ENCODE measurements around the gene MT1H. TPM values are rescaled to one million over a fixed set of nuclear protein-coding genes. Genes with fewer than 3 reads are reported as not detected.
A peak's percentile ranks its signal among the peaks of the same experiment; 100 is the strongest.
"Not testable (repeated sequence)": the region's sequence is repeated elsewhere in the genome, so short reads cannot be mapped to it uniquely, and the experiment has no call there.

The MT1H gene
- total RNA-seq, 1 donor from 2014 or later: not detected

DNA sequence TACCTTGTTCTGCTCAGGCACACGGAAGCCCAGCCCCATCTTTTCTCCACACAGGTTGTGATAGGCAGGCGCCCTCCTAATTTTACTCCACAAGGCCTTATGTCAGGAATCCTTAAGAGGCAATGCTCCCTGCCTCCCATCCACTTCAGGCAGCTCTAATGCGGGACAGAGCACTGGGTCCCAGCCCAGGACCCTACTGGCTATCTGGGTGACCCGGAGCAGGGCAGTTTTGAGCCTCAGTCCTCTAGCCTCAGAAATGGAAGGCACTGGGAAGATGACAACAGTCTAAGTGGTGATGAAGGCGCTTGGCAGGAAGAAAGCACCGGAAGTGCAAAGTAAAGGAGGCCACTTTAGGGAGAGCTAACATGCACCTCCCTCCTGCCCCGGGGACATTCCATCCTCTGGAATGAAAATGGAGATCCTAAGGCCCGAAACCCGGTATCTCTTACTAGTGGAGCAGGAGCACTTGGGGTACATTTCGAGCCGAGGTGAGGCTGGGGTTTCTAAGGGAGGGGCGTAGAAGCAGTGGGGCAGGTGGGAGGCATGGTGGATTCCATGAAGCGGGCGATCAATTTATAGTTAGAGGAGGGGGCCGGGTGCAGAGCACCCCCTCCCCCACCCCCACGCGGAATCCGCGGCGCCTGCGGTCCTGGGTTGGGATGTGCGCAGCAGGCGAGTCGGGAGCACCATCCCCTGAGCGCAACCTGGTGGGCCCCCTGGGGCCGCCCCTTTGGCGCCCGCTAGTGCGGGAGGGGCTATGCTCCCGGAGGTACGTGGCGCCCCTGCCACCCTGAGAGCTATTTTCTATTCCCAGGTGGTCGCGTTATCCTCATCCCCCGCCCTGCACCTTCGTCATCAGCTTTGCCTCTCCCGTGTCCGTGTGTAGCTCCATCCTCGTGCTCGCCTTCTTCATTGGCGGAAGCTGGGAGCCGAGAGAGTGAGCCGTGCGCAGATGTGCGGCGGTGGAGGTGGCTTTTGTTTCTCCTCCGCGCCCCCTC, 7.0 kb upstream of the MT1H start:
- Mint-ChIP-seq H3K9me3 (no peaks in the 10 kb centered on the region), H3K4me3 (peak overlapping the region; percentile 59), H3K27ac (no peak overlapping the region), H3K36me3 (no peaks in the 10 kb centered on the region), H3K27me3 (ENCODE audit: low read depth) (peaks cover 99% of the 10 kb centered on the region), H3K4me1 (peaks cover 13% of the 10 kb centered on the region)
- no peak for DNase-seq (ENCODE audit: low spot score in 2 of 2, unreplicated experiment in 2 of 2)
- TF ChIP-seq, protein P1, sequence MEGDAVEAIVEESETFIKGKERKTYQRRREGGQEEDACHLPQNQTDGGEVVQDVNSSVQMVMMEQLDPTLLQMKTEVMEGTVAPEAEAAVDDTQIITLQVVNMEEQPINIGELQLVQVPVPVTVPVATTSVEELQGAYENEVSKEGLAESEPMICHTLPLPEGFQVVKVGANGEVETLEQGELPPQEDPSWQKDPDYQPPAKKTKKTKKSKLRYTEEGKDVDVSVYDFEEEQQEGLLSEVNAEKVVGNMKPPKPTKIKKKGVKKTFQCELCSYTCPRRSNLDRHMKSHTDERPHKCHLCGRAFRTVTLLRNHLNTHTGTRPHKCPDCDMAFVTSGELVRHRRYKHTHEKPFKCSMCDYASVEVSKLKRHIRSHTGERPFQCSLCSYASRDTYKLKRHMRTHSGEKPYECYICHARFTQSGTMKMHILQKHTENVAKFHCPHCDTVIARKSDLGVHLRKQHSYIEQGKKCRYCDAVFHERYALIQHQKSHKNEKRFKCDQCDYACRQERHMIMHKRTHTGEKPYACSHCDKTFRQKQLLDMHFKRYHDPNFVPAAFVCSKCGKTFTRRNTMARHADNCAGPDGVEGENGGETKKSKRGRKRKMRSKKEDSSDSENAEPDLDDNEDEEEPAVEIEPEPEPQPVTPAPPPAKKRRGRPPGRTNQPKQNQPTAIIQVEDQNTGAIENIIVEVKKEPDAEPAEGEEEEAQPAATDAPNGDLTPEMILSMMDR (IDR thresholded peaks at IDR 0.05; ENCODE audit: unreplicated experiment): no peak

DNA sequence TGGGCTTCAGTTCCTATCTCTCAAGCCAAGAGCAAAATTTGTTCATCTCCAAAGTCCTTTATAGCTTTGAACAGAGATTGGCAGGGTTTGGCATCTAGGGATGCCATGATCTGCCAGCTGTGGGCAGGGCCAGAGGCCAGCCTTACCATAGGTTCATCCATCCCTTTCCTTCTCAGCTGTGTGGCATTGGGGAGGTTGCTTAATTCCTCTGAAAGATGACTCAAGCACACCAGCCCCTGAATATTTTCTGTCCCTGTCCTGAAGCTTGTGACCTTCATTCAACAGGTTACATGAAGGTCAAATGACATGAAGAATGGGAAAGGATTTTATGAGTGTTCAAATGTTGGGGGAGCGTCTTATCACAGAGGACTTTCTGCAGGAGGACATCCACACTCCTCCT, 5.1 kb upstream of the MT1H start:
- Mint-ChIP-seq H3K27me3 (ENCODE audit: low read depth) (peaks cover 98% of the 10 kb centered on the region), H3K4me3 (no peak overlapping the region), H3K4me1 (peaks cover 8% of the 10 kb centered on the region), H3K9me3 (no peaks in the 10 kb centered on the region), H3K36me3 (no peaks in the 10 kb centered on the region), H3K27ac (no peak overlapping the region)
- no peak for DNase-seq (ENCODE audit: low spot score in 2 of 2, unreplicated experiment in 2 of 2)
- TF ChIP-seq, protein P1 (IDR thresholded peaks at IDR 0.05; ENCODE audit: unreplicated experiment): no peak

DNA sequence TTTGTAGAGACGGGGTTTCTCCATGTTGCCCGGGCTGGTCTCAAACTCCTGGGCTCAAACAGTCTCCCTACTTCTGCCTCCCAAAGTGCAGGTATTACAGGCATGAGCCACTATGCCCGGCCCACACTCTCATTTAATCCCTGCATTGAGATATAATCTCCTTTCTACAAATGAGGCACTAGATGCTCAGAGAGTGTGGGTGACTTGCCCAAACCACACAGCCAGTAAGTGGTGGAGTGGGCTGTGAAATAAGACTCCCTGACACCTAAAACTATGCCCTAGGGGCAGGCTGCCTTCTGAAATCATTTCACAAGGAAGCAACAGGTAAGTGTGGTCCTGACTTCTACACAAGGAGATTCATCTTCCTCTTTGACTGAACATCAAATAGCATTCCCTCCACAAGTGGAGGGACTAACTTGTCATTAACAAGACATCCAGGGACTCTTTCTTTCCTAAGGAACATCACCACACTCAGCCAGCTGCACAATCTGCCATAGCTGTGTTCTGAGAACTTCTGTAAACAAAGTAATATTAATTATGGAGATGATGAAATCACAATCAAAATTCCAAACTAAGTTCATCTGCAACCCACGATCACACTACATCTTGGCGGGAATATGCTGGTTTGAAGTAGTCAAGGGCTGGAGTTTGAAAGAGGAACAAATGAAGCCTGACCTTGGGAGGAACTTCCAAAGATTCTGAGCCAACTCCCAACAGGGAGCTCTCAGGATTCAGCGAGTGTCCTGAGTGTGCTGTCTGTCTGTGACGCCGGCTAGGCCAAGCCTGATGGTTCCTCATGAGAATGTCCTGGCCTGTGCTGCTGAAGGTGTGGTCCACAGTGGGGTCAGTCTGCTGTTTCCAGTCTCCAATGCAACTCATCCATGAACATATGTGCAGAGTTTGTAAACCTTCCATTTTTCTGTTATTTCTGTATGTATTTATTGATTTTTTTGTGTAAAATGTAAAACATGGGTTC, 4.0 kb upstream of the MT1H start:
- peaks cover 98% of the 10 kb centered on the region for H3K27me3 Mint-ChIP-seq (ENCODE audit: low read depth)
- H3K9me3 Mint-ChIP-seq; H3K27ac Mint-ChIP-seq; H3K4me3 Mint-ChIP-seq; H3K4me1 Mint-ChIP-seq; H3K36me3 Mint-ChIP-seq; DNase-seq (ENCODE audit: low spot score in 2 of 2, unreplicated experiment in 2 of 2): not testable (repeated sequence)

DNA sequence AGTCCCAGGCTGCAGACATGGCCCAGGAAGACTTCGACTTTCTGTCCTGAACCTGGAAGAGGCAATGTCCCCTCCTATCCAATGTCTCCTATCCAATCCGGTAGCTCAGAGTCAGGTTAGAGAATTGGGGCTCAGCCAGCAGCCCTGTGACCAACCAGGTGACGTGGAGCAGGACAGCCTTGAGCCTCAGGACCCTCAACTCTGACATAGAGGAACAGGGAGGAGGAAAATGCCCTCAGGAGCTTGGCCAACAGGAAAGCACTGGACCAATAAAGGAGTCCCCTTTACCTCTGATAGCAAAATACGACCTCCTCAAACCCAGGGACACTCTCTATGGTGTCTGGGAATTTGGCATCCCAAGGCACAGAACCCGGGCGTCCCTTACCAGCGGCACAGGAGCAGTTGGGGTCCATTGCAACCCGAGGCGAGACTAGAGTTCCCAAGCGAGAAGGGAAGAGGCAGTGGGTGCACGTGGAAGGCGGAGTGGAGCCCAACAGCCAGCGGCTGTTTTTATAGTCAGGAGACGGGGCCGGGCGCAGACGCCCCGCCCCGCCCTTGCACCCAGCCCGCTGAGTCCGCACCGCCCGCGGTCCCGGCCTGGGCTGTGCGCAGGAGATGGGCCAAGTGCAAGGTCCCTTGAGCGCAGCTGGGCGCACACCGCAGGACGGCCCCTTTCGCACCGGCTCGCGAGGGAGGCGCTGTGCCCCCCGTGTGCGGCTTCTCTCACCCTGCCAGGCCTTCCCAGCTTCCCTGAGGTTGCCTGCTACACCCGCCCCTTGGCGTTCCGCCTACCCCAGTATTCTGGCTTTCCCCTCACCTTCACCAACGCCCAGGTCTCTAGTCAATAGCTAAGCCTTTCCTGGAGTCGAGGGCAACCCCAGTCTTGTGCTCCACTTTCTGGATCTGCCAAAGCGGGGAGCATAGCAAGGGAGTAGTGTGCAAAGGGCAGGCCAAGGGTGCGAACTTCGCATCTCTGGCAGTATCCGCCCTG, 1.7 kb upstream of the MT1H start, which contains the start of gene MT1G:
TSS of gene MT1G (minus strand) at position 485 of the 991 bp plus-strand sequence. CDS start at position 413, 72 bp downstream.
- Mint-ChIP-seq H3K9me3 (no peaks in the 10 kb centered on the region), H3K4me1 (peaks cover 3% of the 10 kb centered on the region), H3K36me3 (no peaks in the 10 kb centered on the region), H3K27ac (no peak within 1 kb of the TSS), H3K4me3 (no peak within 1 kb of the TSS), H3K27me3 (ENCODE audit: low read depth) (peaks cover 99% of the 10 kb centered on the region)
- TF ChIP-seq, protein P1 (IDR thresholded peaks at IDR 0.05; ENCODE audit: unreplicated experiment): no peak
- DNase-seq (ENCODE audit: low spot score in 2 of 2, unreplicated experiment in 2 of 2): no peak

DNA sequence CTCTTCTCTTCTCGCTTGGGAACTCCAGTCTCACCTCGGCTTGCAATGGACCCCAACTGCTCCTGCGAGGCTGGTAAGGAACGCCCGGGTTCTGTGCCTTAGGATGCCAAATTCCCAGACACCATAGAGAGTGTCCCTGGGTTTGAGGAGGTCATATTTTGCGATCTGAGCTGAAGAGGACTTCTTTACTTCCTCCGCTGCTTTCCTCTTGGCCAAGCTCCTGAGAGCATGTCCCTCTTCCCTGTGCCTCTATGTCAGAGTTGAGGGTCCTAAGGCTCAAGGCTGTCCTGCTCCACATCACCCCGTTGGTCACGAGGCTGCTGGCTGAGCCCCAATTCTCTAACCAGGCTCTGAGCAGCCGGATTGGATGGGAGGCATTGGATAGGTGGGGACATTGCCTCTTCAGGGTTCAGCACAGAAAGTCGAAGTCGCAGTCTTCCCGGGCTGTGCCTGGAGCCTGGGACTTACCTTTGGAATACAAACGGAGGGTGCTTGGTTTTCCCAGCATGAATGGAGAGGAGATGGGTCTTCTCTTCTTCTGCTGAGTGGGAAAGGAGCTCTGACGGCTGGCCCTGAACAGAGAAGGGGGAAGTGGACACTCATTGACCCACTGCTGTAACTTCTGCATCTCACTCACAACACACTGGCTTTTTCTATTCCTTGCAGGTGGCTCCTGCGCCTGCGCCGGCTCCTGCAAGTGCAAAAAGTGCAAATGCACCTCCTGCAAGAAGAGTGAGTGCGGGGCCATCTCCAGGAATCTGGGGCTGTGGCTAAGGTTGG, 416 bp downstream of the MT1H start:
- Mint-ChIP-seq H3K4me1 (peaks cover 9% of the 10 kb centered on the region), H3K27ac (no peak overlapping the region)

More for the DNA sequence above, 416 bp downstream of the MT1H start:
- H3K9me3 Mint-ChIP-seq: no peaks in the 10 kb centered on the region
- no peaks in the 10 kb centered on the region for H3K36me3 Mint-ChIP-seq
- H3K27me3 Mint-ChIP-seq (ENCODE audit: low read depth): peaks cover 98% of the 10 kb centered on the region
- no peak for DNase-seq (ENCODE audit: low spot score in 2 of 2, unreplicated experiment in 2 of 2)
- TF ChIP-seq, protein P1 (IDR thresholded peaks at IDR 0.05; ENCODE audit: unreplicated experiment): no peak
- H3K4me3 Mint-ChIP-seq: no peak overlapping the region
